Bone marrow (tissue), 2 donors: Measurements from ENCODE around the gene GMDS.

Experiments used
- DNase-seq, 2 donors: peaks; one replicate each; lab custom pipeline; 2025; lab: John Stamatoyannopoulos, UW

The GMDS gene

DNA sequence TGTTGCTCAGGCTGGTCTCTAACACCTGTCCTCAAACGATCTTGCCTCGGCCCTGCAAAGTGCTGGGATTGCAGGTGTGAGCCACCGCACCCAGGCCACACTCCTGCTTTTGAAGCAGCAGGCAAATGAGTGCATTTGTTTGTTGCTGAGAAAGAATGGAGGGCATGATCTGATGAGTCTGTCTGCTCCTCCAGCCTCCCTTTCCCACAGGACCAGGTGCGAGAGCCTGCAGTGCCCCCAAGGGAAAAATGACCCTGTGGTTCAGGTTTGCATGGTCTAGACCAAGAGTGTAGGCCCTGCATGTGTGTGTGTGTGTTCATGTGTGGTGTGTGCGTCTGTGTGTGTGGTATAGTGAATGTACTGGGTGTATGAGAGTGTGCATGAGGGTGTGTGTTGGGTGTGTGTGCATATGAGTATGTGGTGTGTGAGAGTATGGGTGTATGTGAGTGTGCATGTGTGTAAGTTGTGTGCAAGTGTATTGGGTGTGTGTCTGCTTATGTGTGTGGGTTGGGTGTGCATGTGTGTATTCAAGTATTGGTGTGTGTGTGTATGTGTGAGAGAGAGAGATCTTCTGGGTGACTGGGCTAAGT lies 658.4 kb downstream of the GMDS start:
- DNase-seq: no peak

DNA sequence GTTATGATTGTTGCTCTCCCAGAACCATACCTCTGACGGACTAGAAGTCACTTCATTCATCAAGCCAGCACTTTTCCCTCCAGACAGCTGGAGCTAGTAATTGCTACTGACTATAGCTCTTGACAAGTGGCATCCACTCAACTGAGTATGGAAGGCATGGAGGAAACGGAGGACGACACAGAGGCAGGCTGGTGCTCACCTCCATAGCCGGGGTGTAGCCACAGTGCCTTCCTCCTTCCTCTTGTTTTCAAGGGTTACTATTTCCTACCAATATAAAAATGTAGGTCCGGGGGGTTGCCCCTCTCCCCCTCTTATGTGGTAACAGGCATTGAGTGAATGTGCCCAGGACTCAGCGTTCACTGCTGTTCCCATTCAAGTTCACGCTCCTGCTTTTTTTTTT lies 659.1 kb downstream of the GMDS start:
- no peak for DNase-seq

DNA sequence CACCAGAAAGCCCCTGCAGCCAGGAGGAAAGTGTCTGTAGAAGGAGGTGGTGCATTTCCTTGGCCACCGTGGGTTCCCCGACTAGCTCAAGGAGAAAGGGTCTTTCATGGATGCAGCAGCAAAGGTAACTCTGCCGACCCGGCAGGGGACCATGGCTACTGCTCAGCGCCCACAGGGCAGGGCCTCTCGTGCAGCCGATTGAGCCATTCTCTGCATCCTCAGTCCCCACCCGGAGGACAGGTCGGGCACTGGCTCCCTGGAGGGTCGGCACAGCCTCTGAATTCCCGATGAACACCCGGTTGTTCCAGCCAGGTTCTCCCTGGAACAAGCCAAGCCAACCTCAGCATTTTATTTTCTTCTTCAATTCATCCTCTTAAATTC lies 659.7 kb downstream of the GMDS start:
- DNase-seq: no peak

DNA sequence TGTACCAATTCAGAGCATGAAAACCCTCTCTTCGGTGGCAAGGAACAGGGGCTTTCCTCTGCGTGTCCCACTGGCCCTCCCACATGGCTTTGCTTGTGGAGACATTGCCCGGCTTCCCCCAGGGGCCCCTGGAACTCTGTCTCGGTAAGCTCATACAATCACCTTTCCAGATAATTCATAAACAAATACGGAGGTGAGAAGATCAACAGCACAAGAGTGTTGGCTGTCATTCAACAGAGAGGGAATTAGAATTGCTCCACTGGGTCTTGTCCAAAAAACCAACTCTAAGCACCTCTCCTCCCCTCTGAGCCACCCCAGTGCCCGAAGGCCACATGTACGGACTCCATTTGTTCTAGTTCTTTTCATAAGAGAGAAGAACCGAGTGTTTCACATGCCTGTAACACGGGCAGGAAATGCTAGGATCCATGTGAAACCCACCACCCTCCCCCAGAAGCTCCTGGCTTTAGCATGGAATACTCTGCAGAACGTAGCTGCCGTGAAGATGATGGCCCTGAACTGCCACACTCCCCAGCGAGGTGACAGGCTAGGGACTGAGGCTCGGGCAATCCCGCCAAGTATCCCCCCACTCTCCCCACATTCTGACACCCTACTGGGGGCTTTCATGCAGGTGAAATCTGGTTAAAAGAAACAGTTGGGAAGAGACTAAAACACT lies 660.3 kb downstream of the GMDS start:
- no peak for DNase-seq

DNA sequence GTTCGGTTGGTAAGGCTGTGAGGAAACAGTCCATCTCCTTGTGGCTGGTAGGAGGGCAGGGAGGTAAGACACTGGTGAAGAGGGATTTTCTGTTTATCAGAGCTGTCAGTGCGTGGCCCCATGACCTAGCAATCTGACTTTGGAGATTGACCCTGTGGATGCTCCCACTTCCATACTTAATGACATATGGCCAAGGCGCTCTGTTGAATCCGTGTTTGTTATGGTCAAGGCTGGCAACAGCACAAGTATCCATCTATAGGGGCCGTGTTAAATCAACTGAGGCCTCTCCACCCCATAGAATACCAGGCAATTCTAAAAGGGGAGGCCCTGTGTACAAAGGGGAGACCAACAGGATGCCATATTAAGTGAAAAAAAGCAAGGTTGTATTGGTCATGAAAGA lies 661.3 kb downstream of the GMDS start:
- no peak for DNase-seq

- no peak for DNase-seq
Measured at GRCh38 chr6:1581120-1581991, 664.0 kb downstream of the GMDS start.

- no peak for DNase-seq
Measured at GRCh38 chr6:1580585-1580984, 664.8 kb downstream of the GMDS start.

GRCh38 chr6:1580109-1580508 lies 665.3 kb downstream of the GMDS start:
- DNase-seq: no peak

GRCh38 chr6:1579096-1579495 lies 666.3 kb downstream of the GMDS start:
- DNase-seq: no peak

DNA sequence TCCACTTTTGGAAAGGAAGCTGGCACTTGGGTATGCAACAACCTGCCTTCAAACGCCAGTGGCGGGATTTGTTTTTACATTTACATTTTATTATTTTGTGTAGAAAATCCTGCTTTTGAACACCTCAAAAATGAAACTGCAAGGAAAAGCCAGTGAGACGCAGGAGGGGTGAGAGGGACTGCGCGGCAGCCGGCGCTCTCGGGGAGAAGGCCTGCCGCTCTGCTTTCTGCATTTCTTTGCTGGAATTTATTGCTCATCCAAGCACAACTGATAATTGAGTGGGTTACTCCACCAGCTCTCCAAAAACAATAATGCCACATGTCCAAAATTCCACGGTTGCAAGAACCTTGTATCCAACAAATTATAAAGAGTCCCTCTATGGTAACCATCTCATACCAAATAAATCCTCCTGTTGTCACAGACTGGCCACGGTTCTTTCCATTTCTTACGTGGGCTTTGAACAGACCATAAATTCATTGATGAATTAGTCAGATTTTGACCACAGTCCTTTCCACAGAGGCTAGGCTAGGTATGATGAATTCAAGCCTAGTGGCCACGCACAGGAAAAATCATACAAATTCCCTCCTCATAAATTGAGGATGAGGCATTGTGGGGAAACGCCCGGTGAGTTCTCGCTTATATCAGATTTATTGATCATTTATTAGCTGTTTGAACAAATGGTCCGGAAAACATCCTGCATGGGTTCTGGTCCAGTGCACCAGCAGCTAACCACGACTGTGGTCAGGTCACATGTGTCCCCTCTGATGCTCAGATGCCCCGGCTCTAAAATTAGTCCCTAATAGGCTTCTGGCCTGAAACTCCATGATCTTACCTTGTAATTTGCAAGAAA lies 667.3 kb downstream of the GMDS start:
- no peak for DNase-seq

GRCh38 chr6:1577146-1577680 lies 668.2 kb downstream of the GMDS start:
- DNase-seq: no peak

- DNase-seq: no peak
Measured at GRCh38 chr6:1576711-1577110, 668.7 kb downstream of the GMDS start.

- no peak for DNase-seq
Measured at GRCh38 chr6:1576166-1576565, 669.2 kb downstream of the GMDS start.

DNA sequence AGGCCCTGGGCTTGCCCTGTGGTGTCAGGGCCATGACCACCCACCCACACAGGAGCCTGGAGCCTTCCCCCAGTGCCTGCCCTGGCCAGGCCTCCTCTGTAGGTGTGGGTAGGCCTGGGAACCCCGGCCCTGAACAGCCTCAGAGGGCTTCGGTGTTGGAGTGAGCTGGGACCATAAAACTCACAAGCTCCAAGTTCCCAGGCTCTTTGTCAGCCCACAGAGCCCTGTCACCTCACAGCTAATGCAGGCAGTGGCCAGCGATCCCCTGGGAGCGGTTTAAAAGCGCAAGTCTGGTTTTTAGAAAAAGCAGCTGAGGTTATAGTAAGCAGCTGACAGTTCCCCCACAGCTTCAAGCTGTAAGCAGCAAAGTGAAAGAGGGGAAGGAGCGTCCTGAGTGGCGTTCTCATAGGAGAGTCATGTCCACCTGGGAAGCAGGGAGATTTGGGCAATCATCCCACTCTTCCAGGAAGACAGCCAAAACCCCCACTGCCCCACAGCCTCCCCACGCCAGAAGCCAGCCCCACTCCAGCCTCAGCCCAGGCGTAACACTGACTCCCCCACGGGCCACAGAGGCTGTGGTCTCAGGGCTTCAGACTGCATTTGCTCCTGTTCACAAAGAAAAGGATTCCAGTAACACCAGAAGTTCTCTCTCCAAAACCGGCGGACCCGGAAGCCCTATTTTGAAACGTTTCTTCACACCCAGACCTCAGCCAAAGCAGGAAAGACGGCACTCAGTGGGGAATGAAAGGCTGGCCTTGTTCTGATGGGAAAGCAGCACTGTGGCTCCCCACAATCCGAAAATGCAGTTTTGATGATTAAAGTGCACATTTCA lies 670.0 kb downstream of the GMDS start:
- DNase-seq: no peak

DNA sequence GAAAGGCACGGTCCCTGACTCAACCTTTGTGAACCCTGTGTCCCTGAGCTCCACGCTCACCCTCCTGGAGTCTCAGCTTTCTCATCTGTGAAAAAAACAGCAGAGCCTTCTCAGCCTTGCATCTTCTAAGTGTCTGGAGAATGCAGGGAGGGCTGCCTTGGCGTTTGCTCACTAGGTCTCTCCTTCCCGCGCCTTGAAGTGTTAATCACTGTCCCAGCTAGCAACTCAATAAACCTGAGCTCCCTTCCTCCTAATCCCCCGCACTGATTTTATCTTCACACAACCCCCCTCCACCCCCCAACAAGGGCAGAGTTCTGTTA lies 670.6 kb downstream of the GMDS start:
- DNase-seq: no peak

DNA sequence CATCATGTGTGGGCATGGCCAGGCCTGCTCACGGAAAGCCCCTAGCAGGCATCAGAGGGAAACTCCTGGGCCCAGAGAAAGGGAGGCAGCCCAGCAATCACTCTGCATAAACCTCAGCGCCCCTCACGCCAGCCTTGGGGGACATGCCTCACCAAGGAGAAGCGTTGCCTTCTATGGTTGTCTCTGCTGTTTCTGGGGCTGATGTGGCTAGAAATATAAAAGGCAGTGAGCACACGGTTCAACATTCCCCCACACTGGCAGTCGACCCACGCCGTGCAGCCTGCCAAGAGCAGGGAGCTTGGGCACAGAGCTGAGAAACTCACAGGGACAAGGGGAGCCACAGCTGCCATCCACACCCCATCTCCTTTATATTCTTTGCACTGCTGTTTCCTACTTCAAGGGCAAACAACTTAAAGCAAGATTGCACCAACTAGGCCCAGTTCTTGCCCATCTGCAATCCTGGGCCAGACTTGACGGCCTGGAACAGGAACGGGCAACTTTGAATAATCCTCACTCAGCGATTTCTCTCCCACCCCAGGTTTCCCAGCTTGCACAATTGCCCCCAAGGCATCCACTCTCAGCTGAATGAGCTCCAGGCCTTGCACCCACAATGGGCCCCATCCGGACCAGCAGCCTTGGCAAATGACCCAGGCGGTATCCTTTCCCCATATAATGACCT lies 671.2 kb downstream of the GMDS start:
- no peak for DNase-seq
